Measurements from ENCODE around the gene DOCK2.

DOCK2 gene

GRCh38 chr5:170110403-170111087, 473.5 kb downstream of the DOCK2 start:
- DNase-seq (ENCODE audit: low read depth in 2 of 2, low spot score in 1 of 2) = no peak

GRCh38 chr5:170111088-170111785, 474.2 kb downstream of the DOCK2 start:
- no peak for DNase-seq (ENCODE audit: low read depth in 2 of 2, low spot score in 1 of 2)

DNA sequence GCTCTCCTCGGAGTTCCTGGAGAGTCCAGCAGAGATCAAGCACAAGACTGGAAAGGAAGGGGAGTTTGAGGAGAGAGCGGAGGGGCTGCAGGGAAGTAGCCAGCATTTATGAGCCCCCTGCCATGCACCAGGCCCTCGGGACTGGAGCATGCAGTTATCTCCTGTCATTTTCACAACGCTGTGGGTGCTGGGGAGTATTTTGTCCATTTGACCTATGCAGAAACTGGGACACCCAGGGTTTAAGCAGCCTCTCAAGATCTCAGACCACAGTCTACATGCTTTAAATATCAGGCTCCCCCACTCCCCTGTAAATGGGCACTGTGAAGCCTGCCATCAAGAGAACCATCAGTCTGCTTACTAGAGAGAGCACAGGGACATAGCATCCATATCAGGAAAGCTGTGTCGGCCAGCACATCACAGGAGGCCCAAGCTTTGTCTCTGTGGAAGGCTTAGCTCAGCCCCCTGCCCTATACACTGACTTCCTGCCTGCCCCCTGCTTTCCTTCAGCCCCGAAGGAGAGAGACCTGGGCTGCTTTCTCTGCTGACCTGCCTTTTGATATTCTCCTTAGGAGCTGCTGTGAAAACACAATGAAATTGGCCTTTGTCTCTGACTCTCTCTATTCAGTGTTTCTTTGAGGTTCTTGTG, 475.9 kb downstream of the DOCK2 start:
- DNase-seq (ENCODE audit: low read depth in 2 of 2, low spot score in 1 of 2) = no peak

- no peak for DNase-seq (ENCODE audit: low read depth in 2 of 2, low spot score in 1 of 2)
These were observed 476.4 kb downstream of the DOCK2 start for GRCh38 chr5:170113522-170113900.

DNA sequence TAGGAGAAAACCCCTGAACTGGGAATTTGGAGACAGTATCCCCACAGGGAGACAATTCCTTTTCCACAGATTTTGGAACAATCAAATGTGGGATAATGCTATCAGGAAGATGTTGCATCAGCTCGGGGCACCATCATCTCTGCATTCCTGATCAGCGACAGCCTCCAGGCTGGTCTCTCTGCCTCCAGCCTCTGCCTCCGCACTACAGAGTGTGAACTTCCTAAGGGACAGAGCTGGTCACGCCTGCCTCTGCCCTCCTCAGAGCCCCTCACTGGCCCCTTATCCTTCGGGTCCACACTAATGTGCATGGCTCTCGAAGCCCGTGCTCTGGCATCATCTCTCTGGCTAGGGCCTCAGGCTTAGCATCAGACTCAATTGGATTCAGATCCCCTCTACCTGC, 477.2 kb downstream of the DOCK2 start:
- no peak for DNase-seq (ENCODE audit: low read depth in 2 of 2, low spot score in 1 of 2)

DNA sequence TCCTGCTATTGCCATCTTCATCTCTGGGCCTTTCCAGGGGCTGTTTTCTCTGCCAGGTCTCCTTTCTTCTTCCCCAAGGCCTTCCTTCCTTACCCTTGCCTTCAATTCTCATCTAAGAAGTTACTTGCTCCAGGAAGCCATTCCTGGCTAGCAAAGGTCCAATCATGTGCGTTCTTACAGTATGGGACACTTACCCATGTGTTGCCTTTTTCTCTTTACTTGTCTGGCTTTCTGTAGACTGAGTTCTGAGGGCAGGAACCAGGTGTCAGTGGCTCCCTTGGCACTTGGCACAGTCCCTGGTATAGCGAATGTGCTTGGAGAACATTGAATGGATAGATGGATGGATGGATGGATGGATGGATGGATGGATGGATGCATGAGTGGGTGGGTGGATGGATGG, 478.9 kb downstream of the DOCK2 start:
- DNase-seq (ENCODE audit: low read depth in 2 of 2, low spot score in 1 of 2) = no peak

DNA sequence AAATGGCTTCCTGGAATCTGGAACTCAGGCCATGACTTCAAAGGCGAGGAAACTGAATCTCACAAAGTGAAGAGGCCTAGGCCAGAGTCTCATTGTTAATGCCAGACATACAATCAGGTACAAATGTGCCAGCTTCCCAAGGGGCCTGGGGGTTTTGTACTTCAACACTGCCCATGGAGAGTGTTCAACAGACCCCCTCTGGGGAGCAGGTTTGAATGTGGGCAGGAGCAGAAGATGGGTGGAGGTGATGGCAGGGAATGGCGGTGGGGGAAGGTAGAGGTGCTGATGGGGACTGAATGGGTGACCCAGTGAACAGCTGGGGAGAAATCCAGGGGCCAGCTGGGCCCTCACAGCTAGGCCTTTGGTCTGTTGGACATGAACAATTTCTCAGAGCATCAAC, 480.7 kb downstream of the DOCK2 start:
- no peak for DNase-seq (ENCODE audit: low read depth in 2 of 2, low spot score in 1 of 2)

- no peak for DNase-seq (ENCODE audit: low read depth in 2 of 2, low spot score in 1 of 2)
These were observed 483.5 kb downstream of the DOCK2 start for GRCh38 chr5:170120576-170120975.

DNA sequence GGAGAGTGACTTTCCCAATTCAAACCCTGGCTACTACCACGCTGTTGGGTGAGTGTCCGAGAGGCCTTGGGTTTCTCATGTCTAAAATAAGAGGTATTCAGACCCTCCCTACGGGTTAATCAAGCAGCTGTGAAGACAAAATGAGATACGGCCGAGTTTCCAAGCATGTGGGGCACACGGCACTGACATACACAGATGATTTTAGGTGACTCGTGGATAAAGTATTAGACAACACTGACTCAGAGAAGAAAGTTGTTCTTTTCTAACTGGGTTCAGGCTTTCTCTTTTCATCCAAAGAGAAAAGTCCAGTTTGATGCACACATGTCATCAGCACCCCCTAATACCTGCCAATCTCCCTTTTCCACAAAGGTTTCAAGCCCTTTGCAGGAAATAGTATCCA, 484.2 kb downstream of the DOCK2 start:
- no peak for DNase-seq (ENCODE audit: low read depth in 2 of 2, low spot score in 1 of 2)

DNA sequence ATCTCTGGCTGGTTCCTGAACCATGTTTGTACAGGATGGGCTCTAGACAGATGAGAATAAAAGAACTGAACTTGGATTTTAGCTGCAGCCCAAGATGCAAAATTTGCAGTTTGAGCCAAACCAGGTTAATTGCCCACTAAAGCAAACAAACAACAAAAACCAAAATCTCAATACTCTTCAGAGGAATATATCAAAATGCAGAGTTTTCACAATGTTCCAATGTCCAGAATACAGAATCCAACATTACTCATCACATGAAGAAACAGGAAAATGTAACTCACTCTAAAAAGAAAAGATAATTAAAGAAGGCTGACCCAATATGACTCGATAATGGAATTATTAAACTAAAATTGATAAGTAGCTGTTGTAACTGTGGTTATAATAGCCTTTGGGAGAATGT, 489.0 kb downstream of the DOCK2 start:
- no peak for DNase-seq (ENCODE audit: low read depth in 2 of 2, low spot score in 1 of 2)

GRCh38 chr5:170126626-170127025, 489.6 kb downstream of the DOCK2 start:
- no peak for DNase-seq (ENCODE audit: low read depth in 2 of 2, low spot score in 1 of 2)

- no peak for DNase-seq (ENCODE audit: low read depth in 2 of 2, low spot score in 1 of 2)
These were observed 494.2 kb downstream of the DOCK2 start for GRCh38 chr5:170131235-170131634.

GRCh38 chr5:170132269-170132975, 495.3 kb downstream of the DOCK2 start:
- no peak for DNase-seq (ENCODE audit: low read depth in 2 of 2, low spot score in 1 of 2)

Measured in stimulated activated CD8-positive, alpha-beta memory T cell treated with anti-CD3 and anti-CD28 coated beads, Interleukin-4, amount 100 ng/mL, for 1 hour (primary cell).